Measurements from ENCODE around the gene ADPRHL1.
"Not testable (repeated sequence)": the region's sequence is repeated elsewhere in the genome, so short reads cannot be mapped to it uniquely, and the experiment has no call there.

DNA sequence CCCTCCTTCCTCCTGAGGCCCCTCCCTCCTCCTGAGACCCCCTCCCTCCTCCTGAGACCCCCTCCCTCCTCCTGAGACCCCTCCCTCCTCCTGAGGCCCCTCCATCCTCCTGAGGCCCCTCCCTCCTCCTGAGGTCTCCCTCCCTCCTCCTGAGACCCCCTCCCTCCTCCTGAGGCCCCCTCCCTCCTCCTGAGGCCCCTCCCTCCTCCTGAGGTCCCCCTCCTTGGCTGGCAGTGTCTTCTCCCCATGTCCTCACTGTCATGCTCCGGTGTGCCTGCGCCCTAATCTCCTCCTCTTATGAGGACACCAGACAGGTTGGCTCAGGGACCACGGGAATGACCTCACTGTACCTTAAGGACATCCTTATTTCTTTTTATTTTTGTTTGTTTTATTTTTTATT lies 81.6 kb downstream of the ADPRHL1 start:
- TF ChIP-seq, protein P1, sequence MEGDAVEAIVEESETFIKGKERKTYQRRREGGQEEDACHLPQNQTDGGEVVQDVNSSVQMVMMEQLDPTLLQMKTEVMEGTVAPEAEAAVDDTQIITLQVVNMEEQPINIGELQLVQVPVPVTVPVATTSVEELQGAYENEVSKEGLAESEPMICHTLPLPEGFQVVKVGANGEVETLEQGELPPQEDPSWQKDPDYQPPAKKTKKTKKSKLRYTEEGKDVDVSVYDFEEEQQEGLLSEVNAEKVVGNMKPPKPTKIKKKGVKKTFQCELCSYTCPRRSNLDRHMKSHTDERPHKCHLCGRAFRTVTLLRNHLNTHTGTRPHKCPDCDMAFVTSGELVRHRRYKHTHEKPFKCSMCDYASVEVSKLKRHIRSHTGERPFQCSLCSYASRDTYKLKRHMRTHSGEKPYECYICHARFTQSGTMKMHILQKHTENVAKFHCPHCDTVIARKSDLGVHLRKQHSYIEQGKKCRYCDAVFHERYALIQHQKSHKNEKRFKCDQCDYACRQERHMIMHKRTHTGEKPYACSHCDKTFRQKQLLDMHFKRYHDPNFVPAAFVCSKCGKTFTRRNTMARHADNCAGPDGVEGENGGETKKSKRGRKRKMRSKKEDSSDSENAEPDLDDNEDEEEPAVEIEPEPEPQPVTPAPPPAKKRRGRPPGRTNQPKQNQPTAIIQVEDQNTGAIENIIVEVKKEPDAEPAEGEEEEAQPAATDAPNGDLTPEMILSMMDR (IDR thresholded peaks at IDR 0.05; ENCODE audit: low read depth, low read length, poor library complexity, severe bottlenecking): not testable (repeated sequence)
- not testable (repeated sequence) for TF ChIP-seq EZH2phosphoT487 (IDR thresholded peaks at IDR 0.05; ENCODE audit: borderline replicate concordance, low read length)
